PC-9 (cell line): ENCODE data around the gene LGI2. TPM values are rescaled to one million over a fixed set of nuclear protein-coding genes. Genes with fewer than 3 reads are reported as not detected.

Experiments
- BruUV-seq: library from RNA; stranded (reverse); fragments of 400-500 nt; replicated peaks from 2 replicates; lab custom pipeline; 2021; lab: Mats Ljungman, UMichigan
- CTCF ChIA-PET: fragments of 300-600 bp; sonication (Branson Sonifier 250); formaldehyde crosslinking; loops from one replicate; lab custom pipeline; 2022; ENCODE audit warnings: antibody characterized with exemption; lab: Charles Lee
- POLR2A ChIA-PET: fragments of 300-600 bp; sonication (Branson Sonifier 250); formaldehyde crosslinking; loops from one replicate; lab custom pipeline; 2022; ENCODE audit warnings: antibody characterized with exemption; ENCODE audit not compliant: unreplicated experiment; lab: Charles Lee
- DNase-seq, 2 experiments: peaks; one replicate each; pipeline versions ENCODE4 v3.0.0 to v3.0.0-alpha.2; 2015 to 2022; ENCODE audit warnings: mixed read lengths in 1 of 2
- H2AFZ ChIP-seq: fragments of 200-600 bp; sonication (generic); 2 replicates; pipeline ENCODE4 v1.8.1; 2017; ENCODE audit warnings: antibody characterized with exemption
- H3F3A ChIP-seq: fragments of 200-600 bp; sonication (generic); 2 replicates; pipeline ENCODE4 v1.8.1; 2017; ENCODE audit warnings: antibody characterized with exemption, mild to moderate bottlenecking, low read depth; ENCODE audit not compliant: insufficient read depth
- H3K27ac ChIP-seq: fragments of 200-600 bp; sonication (generic); 2 replicates; pipeline ENCODE4 v1.6.1; 2016; ENCODE audit warnings: mixed run types
- H3K27me3 ChIP-seq: fragments of 200-600 bp; sonication (generic); 2 replicates; pipeline ENCODE4 v1.6.1; 2016; ENCODE audit warnings: low read depth, mixed run types; ENCODE audit not compliant: insufficient read depth
- H3K36me3 ChIP-seq: fragments of 200-600 bp; sonication (generic); 2 replicates; pipeline ENCODE4 v1.6.1; 2016; ENCODE audit warnings: low read depth, mixed run types
- H3K4me1 ChIP-seq: fragments of 200-600 bp; sonication (generic); replicated peaks from 2 replicates; pipeline ENCODE4 v1.6.1; 2016; ENCODE audit warnings: mixed run types; ENCODE audit not compliant: insufficient read depth
- H3K4me2 ChIP-seq: fragments of 200-600 bp; sonication (generic); 2 replicates; pipeline ENCODE4 v1.6.1; 2017; ENCODE audit warnings: mixed run types
- H3K4me3 ChIP-seq: fragments of 200-600 bp; sonication (generic); 2 replicates; pipeline ENCODE4 v1.6.1; 2016; ENCODE audit warnings: mixed run types
- H3K79me2 ChIP-seq: fragments of 200-600 bp; sonication (generic); 2 replicates; pipeline ENCODE4 v1.6.1; 2017; ENCODE audit warnings: low read depth, mixed run types
- H3K9me2 ChIP-seq: fragments of 200-600 bp; sonication (generic); 2 replicates; pipeline ENCODE4 v1.8.1; 2017; ENCODE audit warnings: mild to moderate bottlenecking; ENCODE audit not compliant: insufficient read depth
- H3K9me3 ChIP-seq: fragments of 200-600 bp; sonication (generic); 2 replicates; pipeline ENCODE4 v1.8.1; 2016; ENCODE audit warnings: low read depth; ENCODE audit not compliant: insufficient read depth
- H4K20me1 ChIP-seq: fragments of 200-600 bp; sonication (generic); 2 replicates; pipeline ENCODE4 v1.8.1; 2017; ENCODE audit not compliant: insufficient read depth
- CTCF ChIP-seq: fragments of 200-600 bp; sonication (generic); conservative IDR thresholded peaks from 2 replicates; pipeline ENCODE4 v1.6.1; 2017; ENCODE audit warnings: mixed run types, antibody characterized with exemption, mild to moderate bottlenecking, moderate library complexity
- EZH2 ChIP-seq: fragments of 200-600 bp; sonication (generic); IDR thresholded peaks from 2 replicates; pipeline ENCODE4 v1.8.0; 2017; ENCODE audit warnings: antibody characterized with exemption, low read depth
- intact Hi-C: fragments of 100-400 bp; cut with micrococcal nuclease; formaldehyde crosslinking; loops from one replicate; pipeline ENCODE4 v1.10.0; 2022; ENCODE audit not compliant: unreplicated experiment
- total RNA-seq: library from RNA; stranded (reverse); gene quantifications from 2 replicates; pipeline ENCODE4 v1.2.3, GENCODE V29; 2021

Gene LGI2
- total RNA-seq, 1 experiment from 2014 or later = not detected

GRCh38 chr4:25013756-25014661 lies 16.7 kb downstream of the LGI2 start:
- no peak for TF ChIP-seq EZH2
- TF ChIP-seq CTCF = no peak
- H3K27me3 ChIP-seq = no peaks in the 10 kb centered on the region; the same call in 1 of the 2 replicates
- H2AFZ ChIP-seq = no peak overlapping the region
- no TSS peak for BruUV-seq
- H3F3A ChIP-seq = no peaks in the 10 kb centered on the region
- CTCF ChIA-PET = no interaction called here
- no peaks in the 10 kb centered on the region for H3K9me2 ChIP-seq
- intact Hi-C loops = no loop called here
- H3K79me2 ChIP-seq = no peaks in the 10 kb centered on the region
- H3K27ac ChIP-seq = no peak overlapping the region
- no peaks in the 10 kb centered on the region for H3K36me3 ChIP-seq
- POLR2A ChIA-PET = no interaction called here
- no peak for DNase-seq
- H4K20me1 ChIP-seq = no peaks in the 10 kb centered on the region
- H3K4me3 ChIP-seq = no peak overlapping the region
- no peaks in the 10 kb centered on the region for H3K9me3 ChIP-seq
- no peak overlapping the region for H3K4me2 ChIP-seq
- H3K4me1 ChIP-seq = no peaks in the 10 kb centered on the region

- Histone ChIP-seq H3K27me3 (no peaks in the 10 kb centered on the region; the same call in 1 of the 2 replicates), H3K4me3 (no peak overlapping the region), H4K20me1 (no peaks in the 10 kb centered on the region), H2AFZ (no peak overlapping the region), H3K4me2 (no peak overlapping the region), H3K79me2 (no peaks in the 10 kb centered on the region), H3K9me3 (no peaks in the 10 kb centered on the region), H3K4me1 (no peaks in the 10 kb centered on the region), H3K36me3 (no peaks in the 10 kb centered on the region), H3K27ac (no peak overlapping the region), H3K9me2 (no peaks in the 10 kb centered on the region), H3F3A (no peaks in the 10 kb centered on the region)
- intact Hi-C loops = no loop called here
- POLR2A ChIA-PET = no interaction called here
- CTCF ChIA-PET = no interaction called here
- no TSS peak for BruUV-seq
- no peak for DNase-seq
- TF ChIP-seq EZH2 (no peak), CTCF (no peak)
Observed at GRCh38 chr4:25012655-25013054, 18.1 kb downstream of the LGI2 start.

- no TSS peak for BruUV-seq
- CTCF ChIA-PET = no interaction called here
- no peaks in the 10 kb centered on the region; the same call in 1 of the 2 replicates for H3K27me3 ChIP-seq
Observed at GRCh38 chr4:25011135-25011866, 19.4 kb downstream of the LGI2 start.

More at GRCh38 chr4:25011135-25011866, 19.4 kb downstream of the LGI2 start:
- H3K36me3 ChIP-seq = no peaks in the 10 kb centered on the region
- no peaks in the 10 kb centered on the region for H4K20me1 ChIP-seq
- H3K79me2 ChIP-seq = no peaks in the 10 kb centered on the region
- no peak for DNase-seq
- no peaks in the 10 kb centered on the region for H3K4me1 ChIP-seq
- H3F3A ChIP-seq = no peaks in the 10 kb centered on the region
- POLR2A ChIA-PET = no interaction called here
- H3K9me2 ChIP-seq = no peaks in the 10 kb centered on the region
- no peak overlapping the region for H3K27ac ChIP-seq
- TF ChIP-seq EZH2 (no peak), CTCF (no peak)
- no peak overlapping the region for H2AFZ ChIP-seq
- H3K4me3 ChIP-seq = no peak overlapping the region
- H3K9me3 ChIP-seq = no peaks in the 10 kb centered on the region
- H3K4me2 ChIP-seq = no peak overlapping the region
- intact Hi-C loops = no loop called here
